Prostate gland (tissue), 2 donors: ENCODE measurements around the gene GIT2.

ENCODE experiments used
- CTCF ChIP-seq, 4 experiments: fragments of 200-600 bp in 2 of 4; fragments of 450-650 bp in 2 of 4; sonication (generic) in 2 of 4; IDR thresholded peaks; 1 replicate in 3 of 4; 2 replicates in 1 of 4; pipeline ENCODE4 v1.5.1; 2016 to 2019; ENCODE audit warnings: antibody characterized with exemption in 4 of 4, mild to moderate bottlenecking in 2 of 4, moderate library complexity in 2 of 4
- POLR2AphosphoS5 ChIP-seq: sonication (generic); formaldehyde crosslinking; IDR thresholded peaks from one replicate; pipeline ENCODE4 v1.6.1; 2017; ENCODE audit warnings: antibody characterized with exemption

GRCh38 chr12:109997393-109997792, 1.2 kb upstream of the GIT2 start:
- no peak for TF ChIP-seq CTCF (IDR thresholded peaks at IDR 0.05)
- no peak for TF ChIP-seq POLR2AphosphoS5
